ENCODE measurements around the gene UBASH3B. TPM values are rescaled to one million over a fixed set of nuclear protein-coding genes. Genes with fewer than 3 reads are reported as not detected.

Gene UBASH3B
- total RNA-seq, 2 donors from 2014 or later: 0.78 to 12.9 TPM

- H3K4me1 ChIP-seq: peaks cover 1% of the 10 kb centered on the region
- no peaks in the 10 kb centered on the region for H3K27me3 ChIP-seq
- no peak for TF ChIP-seq POLR2A (IDR thresholded peaks at IDR 0.05)
- no peak overlapping the region for H3K27ac ChIP-seq
- no peak overlapping the region for H3K4me3 ChIP-seq
- 78 to 82% methylated on average over 2 of the region's 2 CpGs for WGBS, 2 donors
- no peaks in the 10 kb centered on the region for H3K9me3 ChIP-seq
- ATAC-seq: no peak
- intact Hi-C loops (cut with DNase I): no loop called here
- H3K36me3 ChIP-seq (replicated peaks in 1 of 2; ENCODE audit: insufficient read depth in 1 of 2, low read depth in 2 of 2): peaks cover 0 to 1% of the 10 kb centered on the region in 2 donors
- DNase-seq: no peak
Observed at GRCh38 chr11:122811721-122812120, 156.2 kb downstream of the UBASH3B start.

GRCh38 chr11:122812638-122813037 is 157.1 kb downstream of the UBASH3B start:
- Histone ChIP-seq H3K27me3 (no peaks in the 10 kb centered on the region), H3K4me3 (no peak overlapping the region), H3K9me3 (no peaks in the 10 kb centered on the region), H3K36me3 (replicated peaks in 1 of 2; ENCODE audit: insufficient read depth in 1 of 2, low read depth in 2 of 2) (peaks cover 0 to 1% of the 10 kb centered on the region in 2 donors), H3K27ac (no peak overlapping the region), H3K4me1 (peaks cover 10% of the 10 kb centered on the region)
- TF ChIP-seq CTCF (IDR thresholded peaks at IDR 0.05) (no peak), POLR2A (IDR thresholded peaks at IDR 0.05) (no peak)
- ATAC-seq (no peak), DNase-seq (no peak)
- intact Hi-C loops (cut with DNase I): no loop called here
- WGBS, 2 donors: 80 to 81% methylated on average over 4 of the region's 4 CpGs

GRCh38 chr11:122813176-122813893 is 157.8 kb downstream of the UBASH3B start:
- H3K4me3 ChIP-seq: no peak overlapping the region
- intact Hi-C loops (cut with DNase I): no loop called here
- peaks cover 0 to 1% of the 10 kb centered on the region in 2 donors for H3K36me3 ChIP-seq (replicated peaks in 1 of 2; ENCODE audit: insufficient read depth in 1 of 2, low read depth in 2 of 2)
- 65 to 71% methylated on average over 8 of the region's 8 CpGs for WGBS, 2 donors
- DNase-seq: no peak
- H3K27ac ChIP-seq: no peak overlapping the region
- TF ChIP-seq CTCF (IDR thresholded peaks at IDR 0.05): no peak
- no peak for TF ChIP-seq POLR2A (IDR thresholded peaks at IDR 0.05)
- H3K9me3 ChIP-seq: no peaks in the 10 kb centered on the region
- peaks cover 11% of the 10 kb centered on the region for H3K4me1 ChIP-seq
- H3K27me3 ChIP-seq: no peaks in the 10 kb centered on the region
- no peak for ATAC-seq

- ATAC-seq: no peak
- intact Hi-C loops (cut with DNase I): no loop called here
- Histone ChIP-seq H3K9me3 (no peaks in the 10 kb centered on the region), H3K4me3 (no peak overlapping the region), H3K4me1 (peaks cover 11% of the 10 kb centered on the region), H3K27me3 (no peaks in the 10 kb centered on the region), H3K36me3 (replicated peaks in 1 of 2; ENCODE audit: insufficient read depth in 1 of 2, low read depth in 2 of 2) (peaks cover 0 to 1% of the 10 kb centered on the region in 2 donors), H3K27ac (no peak overlapping the region)
- no peak for TF ChIP-seq POLR2A (IDR thresholded peaks at IDR 0.05)
- no peak for TF ChIP-seq CTCF (IDR thresholded peaks at IDR 0.05)
- WGBS, 2 donors: 41 to 44% methylated on average over 1 of the region's 1 CpG
- DNase-seq: no peak
Observed at GRCh38 chr11:122813894-122814270, 158.4 kb downstream of the UBASH3B start.

- 87 to 100% methylated on average over 1 of the region's 1 CpG for WGBS, 2 donors
- no peak for DNase-seq
Observed at GRCh38 chr11:122814401-122814800, 158.9 kb downstream of the UBASH3B start.

More at GRCh38 chr11:122814401-122814800, 158.9 kb downstream of the UBASH3B start:
- ATAC-seq: no peak
- Histone ChIP-seq H3K4me3 (no peak overlapping the region), H3K27me3 (no peaks in the 10 kb centered on the region), H3K36me3 (replicated peaks in 1 of 2; ENCODE audit: insufficient read depth in 1 of 2, low read depth in 2 of 2) (peaks cover 0 to 1% of the 10 kb centered on the region in 2 donors), H3K9me3 (no peaks in the 10 kb centered on the region), H3K4me1 (peaks cover 11% of the 10 kb centered on the region), H3K27ac (no peak overlapping the region)
- TF ChIP-seq POLR2A (IDR thresholded peaks at IDR 0.05) (no peak), CTCF (IDR thresholded peaks at IDR 0.05) (no peak)
- intact Hi-C loops (cut with DNase I): no loop called here
